ENCODE data around the gene ZSWIM4. TPM values are rescaled to one million over a fixed set of nuclear protein-coding genes. Genes with fewer than 3 reads are reported as not detected.

ZSWIM4 gene
- total and polyA plus RNA-seq, 4 donors: 2.9 to 10.5 (median 6.7) TPM

GRCh38 chr19:13804830-13805683, 9.8 kb downstream of the ZSWIM4 start:
- no peak for DNase-seq (ENCODE audit: low read depth in 4 of 6, low spot score in 6 of 6)
- peaks cover 78% of the 10 kb centered on the region for H3K36me3 ChIP-seq (ENCODE audit: control insufficient read depth, insufficient read depth, low read length)
- no peaks in the 10 kb centered on the region for H3K27me3 ChIP-seq (ENCODE audit: control insufficient read depth, insufficient read depth, low read length)
- 71% methylated on average over 35 of the region's 35 CpGs for WGBS (ENCODE audit: insufficient coverage)
- H3K27ac ChIP-seq (ENCODE audit: low read depth, low read length): no peak overlapping the region
- H3K4me3 ChIP-seq (ENCODE audit: low read depth, low read length): no peak overlapping the region
- no peaks in the 10 kb centered on the region for H3K4me1 ChIP-seq (ENCODE audit: control insufficient read depth, insufficient read depth, low read length)
- no peaks in the 10 kb centered on the region for H3K9me3 ChIP-seq (ENCODE audit: control insufficient read depth, insufficient read depth, low read length)

- Histone ChIP-seq H3K4me3 (ENCODE audit: low read depth, low read length) (no peak overlapping the region), H3K36me3 (ENCODE audit: control insufficient read depth, insufficient read depth, low read length) (peaks cover 77% of the 10 kb centered on the region), H3K27me3 (ENCODE audit: control insufficient read depth, insufficient read depth, low read length) (no peaks in the 10 kb centered on the region), H3K9me3 (ENCODE audit: control insufficient read depth, insufficient read depth, low read length) (no peaks in the 10 kb centered on the region), H3K4me1 (ENCODE audit: control insufficient read depth, insufficient read depth, low read length) (no peaks in the 10 kb centered on the region), H3K27ac (ENCODE audit: low read depth, low read length) (no peak overlapping the region)
- no peak for DNase-seq (ENCODE audit: low read depth in 4 of 6, low spot score in 6 of 6)
- WGBS (ENCODE audit: insufficient coverage): 97% methylated on average over 3 of the region's 3 CpGs
These were observed 11.5 kb downstream of the ZSWIM4 start for GRCh38 chr19:13806728-13807127.

- WGBS (ENCODE audit: insufficient coverage): 100% methylated on average over 3 of the region's 3 CpGs
- no peak overlapping the region for H3K4me3 ChIP-seq (ENCODE audit: low read depth, low read length)
- H3K27ac ChIP-seq (ENCODE audit: low read depth, low read length): no peak overlapping the region
- H3K4me1 ChIP-seq (ENCODE audit: control insufficient read depth, insufficient read depth, low read length): no peaks in the 10 kb centered on the region
- DNase-seq (ENCODE audit: low read depth in 4 of 6, low spot score in 6 of 6): no peak
- H3K9me3 ChIP-seq (ENCODE audit: control insufficient read depth, insufficient read depth, low read length): no peaks in the 10 kb centered on the region
- no peaks in the 10 kb centered on the region for H3K27me3 ChIP-seq (ENCODE audit: control insufficient read depth, insufficient read depth, low read length)
- peaks cover 76% of the 10 kb centered on the region for H3K36me3 ChIP-seq (ENCODE audit: control insufficient read depth, insufficient read depth, low read length)
These were observed 12.3 kb downstream of the ZSWIM4 start for GRCh38 chr19:13807421-13808021.

GRCh38 chr19:13808856-13809255, 13.6 kb downstream of the ZSWIM4 start:
- Histone ChIP-seq H3K4me1 (ENCODE audit: control insufficient read depth, insufficient read depth, low read length) (no peaks in the 10 kb centered on the region), H3K4me3 (ENCODE audit: low read depth, low read length) (no peak overlapping the region), H3K9me3 (ENCODE audit: control insufficient read depth, insufficient read depth, low read length) (no peaks in the 10 kb centered on the region), H3K27ac (ENCODE audit: low read depth, low read length) (no peak overlapping the region), H3K36me3 (ENCODE audit: control insufficient read depth, insufficient read depth, low read length) (peaks cover 81% of the 10 kb centered on the region), H3K27me3 (ENCODE audit: control insufficient read depth, insufficient read depth, low read length) (no peaks in the 10 kb centered on the region)
- WGBS (ENCODE audit: insufficient coverage): 97% methylated on average over 33 of the region's 34 CpGs
- no peak for DNase-seq (ENCODE audit: low read depth in 4 of 6, low spot score in 6 of 6)

- Histone ChIP-seq H3K27me3 (ENCODE audit: control insufficient read depth, insufficient read depth, low read length) (no peaks in the 10 kb centered on the region), H3K9me3 (ENCODE audit: control insufficient read depth, insufficient read depth, low read length) (no peaks in the 10 kb centered on the region), H3K4me3 (ENCODE audit: low read depth, low read length) (no peak overlapping the region), H3K27ac (ENCODE audit: low read depth, low read length) (no peak overlapping the region), H3K4me1 (ENCODE audit: control insufficient read depth, insufficient read depth, low read length) (no peaks in the 10 kb centered on the region), H3K36me3 (ENCODE audit: control insufficient read depth, insufficient read depth, low read length) (peaks cover 81% of the 10 kb centered on the region)
- no peak for DNase-seq (ENCODE audit: low read depth in 4 of 6, low spot score in 6 of 6)
- WGBS (ENCODE audit: insufficient coverage): over 99% methylated on average over 10 of the region's 11 CpGs
These were observed 17.3 kb downstream of the ZSWIM4 start for GRCh38 chr19:13812544-13812943.

GRCh38 chr19:13813147-13813546, 17.9 kb downstream of the ZSWIM4 start:
- Histone ChIP-seq H3K36me3 (ENCODE audit: control insufficient read depth, insufficient read depth, low read length) (peaks cover 82% of the 10 kb centered on the region), H3K27me3 (ENCODE audit: control insufficient read depth, insufficient read depth, low read length) (no peaks in the 10 kb centered on the region), H3K4me1 (ENCODE audit: control insufficient read depth, insufficient read depth, low read length) (no peaks in the 10 kb centered on the region), H3K9me3 (ENCODE audit: control insufficient read depth, insufficient read depth, low read length) (no peaks in the 10 kb centered on the region), H3K27ac (ENCODE audit: low read depth, low read length) (no peak overlapping the region), H3K4me3 (ENCODE audit: low read depth, low read length) (no peak overlapping the region)
- 100% methylated on average over 1 of the region's 2 CpGs for WGBS (ENCODE audit: insufficient coverage)
- DNase-seq (ENCODE audit: low read depth in 4 of 6, low spot score in 6 of 6): no peak

GRCh38 chr19:13814550-13814949, 19.3 kb downstream of the ZSWIM4 start:
- no peak overlapping the region for H3K4me3 ChIP-seq (ENCODE audit: low read depth, low read length)
- H3K9me3 ChIP-seq (ENCODE audit: control insufficient read depth, insufficient read depth, low read length): no peaks in the 10 kb centered on the region
- H3K4me1 ChIP-seq (ENCODE audit: control insufficient read depth, insufficient read depth, low read length): no peaks in the 10 kb centered on the region
- no peaks in the 10 kb centered on the region for H3K27me3 ChIP-seq (ENCODE audit: control insufficient read depth, insufficient read depth, low read length)
- no peak overlapping the region for H3K27ac ChIP-seq (ENCODE audit: low read depth, low read length)
- DNase-seq (ENCODE audit: low read depth in 4 of 6, low spot score in 6 of 6): no peak
- WGBS (ENCODE audit: insufficient coverage): 96% methylated on average over 19 of the region's 21 CpGs
- H3K36me3 ChIP-seq (ENCODE audit: control insufficient read depth, insufficient read depth, low read length): peaks cover 79% of the 10 kb centered on the region

GRCh38 chr19:13817018-13817614, 21.9 kb downstream of the ZSWIM4 start:
- H3K4me3 ChIP-seq (ENCODE audit: low read depth, low read length): no peak overlapping the region
- no peak overlapping the region for H3K27ac ChIP-seq (ENCODE audit: low read depth, low read length)
- H3K9me3 ChIP-seq (ENCODE audit: control insufficient read depth, insufficient read depth, low read length): no peaks in the 10 kb centered on the region
- H3K27me3 ChIP-seq (ENCODE audit: control insufficient read depth, insufficient read depth, low read length): no peaks in the 10 kb centered on the region
- peaks cover 83% of the 10 kb centered on the region for H3K36me3 ChIP-seq (ENCODE audit: control insufficient read depth, insufficient read depth, low read length)
- DNase-seq (ENCODE audit: low read depth in 4 of 6, low spot score in 6 of 6): no peak
- 50% methylated on average over 8 of the region's 11 CpGs for WGBS (ENCODE audit: insufficient coverage)
- H3K4me1 ChIP-seq (ENCODE audit: control insufficient read depth, insufficient read depth, low read length): no peaks in the 10 kb centered on the region

GRCh38 chr19:13817615-13818371, 22.6 kb downstream of the ZSWIM4 start:
- peak in 2 of 6 donors; percentile 44 to 46 for DNase-seq (ENCODE audit: low read depth in 4 of 6, low spot score in 6 of 6)
- Histone ChIP-seq H3K27me3 (ENCODE audit: control insufficient read depth, insufficient read depth, low read length) (no peaks in the 10 kb centered on the region), H3K4me3 (ENCODE audit: low read depth, low read length) (no peak overlapping the region), H3K4me1 (ENCODE audit: control insufficient read depth, insufficient read depth, low read length) (no peaks in the 10 kb centered on the region), H3K36me3 (ENCODE audit: control insufficient read depth, insufficient read depth, low read length) (peaks cover 84% of the 10 kb centered on the region), H3K9me3 (ENCODE audit: control insufficient read depth, insufficient read depth, low read length) (no peaks in the 10 kb centered on the region), H3K27ac (ENCODE audit: low read depth, low read length) (no peak overlapping the region)
- WGBS (ENCODE audit: insufficient coverage): 44% methylated on average over 28 of the region's 35 CpGs
